GM19328 (cell line): ENCODE measurements around the gene SCN8A.
A peak's percentile ranks its signal among the peaks of the same experiment; 100 is the strongest.
"Not testable (repeated sequence)": the region's sequence is repeated elsewhere in the genome, so short reads cannot be mapped to it uniquely, and the experiment has no call there.

Source experiments
- ATAC-seq: cut with Tn5 transposase; IDR thresholded peaks from one replicate; pipeline ENCODE4 v1.9.1; 2021; ENCODE audit warnings: mild to moderate bottlenecking, moderate library complexity; ENCODE audit not compliant: unreplicated experiment

The SCN8A gene

DNA sequence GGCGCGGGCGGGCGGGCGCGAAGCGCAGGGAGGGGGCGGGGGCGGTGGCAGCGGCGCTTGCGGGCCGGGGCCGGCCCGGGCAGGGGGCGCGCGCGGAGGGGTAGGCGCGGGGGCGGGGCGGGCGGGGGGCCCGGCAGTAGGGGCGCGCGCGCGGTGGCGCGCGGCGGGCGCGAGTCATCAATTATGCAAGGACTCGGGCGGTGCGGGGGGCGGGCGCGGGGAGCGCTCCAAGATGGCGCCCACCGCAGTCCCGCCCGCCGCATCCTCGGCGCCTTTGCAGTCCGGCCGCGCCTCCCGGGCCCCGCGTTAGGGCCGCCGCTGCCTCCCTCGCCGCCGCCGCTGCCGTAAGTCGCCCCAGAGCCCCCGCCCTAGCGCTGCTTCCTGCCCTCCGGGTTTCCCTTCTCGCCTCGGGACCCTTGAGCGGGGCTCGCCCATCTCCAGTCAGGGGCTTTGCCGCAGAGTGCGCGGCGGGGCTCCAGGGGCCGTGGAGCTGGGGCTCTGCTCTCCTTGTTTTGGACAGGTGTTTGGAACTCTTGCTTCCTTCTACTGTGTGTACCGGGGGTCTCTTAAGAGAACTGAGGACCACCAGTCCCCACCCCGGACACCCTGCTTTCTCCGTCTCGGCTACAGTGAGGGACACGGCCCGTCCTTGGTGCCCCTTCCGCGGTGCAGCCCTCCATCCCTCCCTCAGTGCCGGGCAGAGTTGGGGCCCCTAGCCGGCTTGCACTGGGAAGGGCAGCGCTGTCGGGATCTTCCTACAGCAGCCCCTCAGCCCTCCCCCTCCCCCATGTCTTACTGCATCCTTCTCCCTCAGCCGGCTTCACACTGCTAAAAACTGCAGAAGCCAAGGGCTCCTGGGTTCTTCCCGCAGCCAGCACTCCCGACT, at the start of gene SCN8A:
Gene SCN8A (plus strand): TSS at position 218 of the 886 bp plus-strand sequence. CDS start 71,585 bp downstream, outside the sequence.
- no peak for ATAC-seq

DNA sequence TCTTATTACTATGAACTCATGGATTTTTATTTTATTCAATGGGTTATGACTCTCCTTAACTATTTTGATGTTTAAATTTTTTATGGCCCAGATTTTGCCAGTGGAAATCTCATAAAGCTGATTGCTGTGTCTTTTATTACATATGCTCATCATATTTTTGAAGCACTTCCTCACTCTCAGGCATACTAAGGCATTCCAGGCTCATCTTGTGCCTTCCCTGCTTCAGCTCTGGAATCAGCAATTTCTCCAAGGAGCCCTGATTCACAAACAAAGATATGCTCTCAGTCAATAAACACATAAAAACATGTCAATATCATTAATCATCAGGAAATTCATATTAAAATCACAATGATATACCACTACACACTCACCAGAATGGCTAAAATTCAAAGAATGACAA, 44.9 kb upstream of the SCN8A start:
- ATAC-seq, result no peak

DNA sequence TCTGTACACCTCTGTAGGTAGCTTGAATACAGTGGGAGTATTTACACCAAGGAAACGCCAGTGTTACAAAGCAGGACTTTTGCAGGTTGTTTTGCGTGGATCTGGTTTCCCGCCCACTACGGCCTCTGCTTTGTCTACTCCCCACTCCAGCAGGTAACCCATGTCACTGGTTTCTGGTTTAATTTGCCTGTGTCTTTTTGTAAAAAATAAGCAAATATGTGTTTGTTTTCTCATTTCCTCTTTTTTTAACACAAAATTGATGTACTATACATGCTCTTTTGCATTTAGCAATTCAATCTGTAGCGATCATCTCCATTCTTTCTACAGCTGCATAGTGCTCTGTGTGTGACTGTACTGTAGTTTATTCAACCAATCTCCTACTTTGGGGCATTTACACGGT, 43.4 kb upstream of the SCN8A start:
- ATAC-seq, result no peak

DNA sequence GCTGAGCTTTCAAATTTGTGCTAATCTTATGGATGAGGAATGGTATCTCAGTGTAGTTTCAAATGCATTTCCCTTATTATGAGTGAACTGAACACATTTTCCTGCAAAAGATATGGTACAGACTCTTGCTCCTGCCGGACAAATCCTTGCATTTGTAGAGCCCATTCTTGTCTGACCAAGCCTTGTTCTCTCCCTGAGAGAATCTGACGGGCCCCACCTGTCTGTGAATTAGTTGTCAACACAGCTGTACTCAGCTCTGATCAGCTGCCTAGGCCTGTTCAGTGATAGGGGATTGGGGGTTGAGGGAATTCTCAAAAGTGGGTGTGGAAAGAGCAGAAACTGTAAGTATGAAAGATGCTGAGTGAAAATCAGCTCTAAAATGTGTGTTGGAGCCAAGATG, 42.8 kb upstream of the SCN8A start:
- ATAC-seq, result no peak

DNA sequence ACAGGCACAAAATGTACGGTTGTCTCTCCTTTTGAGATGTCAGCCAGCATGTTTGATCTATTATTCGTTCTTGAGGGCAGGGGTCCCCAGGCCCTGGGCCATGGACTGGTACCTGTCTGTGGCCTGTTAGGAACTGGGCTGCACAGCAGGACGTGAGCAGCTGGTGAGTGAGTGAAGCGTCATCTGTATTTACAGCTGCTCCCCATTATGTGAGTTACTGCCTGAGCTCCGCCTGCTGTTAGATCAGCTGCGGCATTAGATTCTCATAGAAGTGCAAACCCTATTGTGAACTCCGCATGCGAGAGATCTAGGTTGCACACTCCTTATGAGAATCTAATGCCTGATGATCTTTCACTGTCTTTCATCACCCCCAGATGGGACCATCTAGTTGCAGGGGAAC, 41.4 kb upstream of the SCN8A start:
- no peak for ATAC-seq

DNA sequence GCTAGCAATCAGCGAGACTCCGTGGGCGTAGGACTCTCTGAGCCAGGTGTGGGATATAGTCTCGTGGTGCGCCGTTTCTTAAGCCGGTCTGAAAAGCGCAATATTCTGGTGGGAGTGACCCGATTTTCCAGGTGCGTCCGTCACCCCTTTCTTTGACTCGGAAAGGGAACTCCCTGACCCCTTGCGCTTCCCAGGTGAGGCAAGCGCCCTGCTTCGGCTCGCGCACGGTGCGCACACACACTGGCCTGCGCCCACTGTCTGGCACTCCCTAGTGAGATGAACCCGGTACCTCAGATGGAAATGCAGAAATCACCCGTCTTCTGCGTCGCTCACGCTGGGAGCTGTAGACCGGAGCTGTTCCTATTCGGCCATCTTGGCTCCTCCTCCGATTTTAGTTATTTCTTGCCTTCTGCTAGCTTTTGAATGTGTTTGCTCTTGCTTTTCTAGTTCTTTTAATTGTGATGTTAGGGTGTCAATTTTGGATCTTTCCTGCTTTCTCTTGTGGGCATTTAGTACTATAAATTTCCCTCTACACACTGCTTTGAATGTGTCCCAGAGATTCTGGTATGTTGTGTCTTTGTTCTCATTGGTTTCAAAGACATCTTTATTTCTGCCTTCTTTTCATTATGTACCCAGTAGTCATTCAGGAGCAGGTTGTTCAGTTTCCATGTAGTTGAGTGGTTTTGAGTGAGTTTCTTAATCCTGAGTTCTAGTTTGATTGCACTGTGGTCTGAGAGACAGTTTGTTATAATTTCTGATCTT, 22.6 kb upstream of the SCN8A start:
- ATAC-seq, result not testable (repeated sequence)

DNA sequence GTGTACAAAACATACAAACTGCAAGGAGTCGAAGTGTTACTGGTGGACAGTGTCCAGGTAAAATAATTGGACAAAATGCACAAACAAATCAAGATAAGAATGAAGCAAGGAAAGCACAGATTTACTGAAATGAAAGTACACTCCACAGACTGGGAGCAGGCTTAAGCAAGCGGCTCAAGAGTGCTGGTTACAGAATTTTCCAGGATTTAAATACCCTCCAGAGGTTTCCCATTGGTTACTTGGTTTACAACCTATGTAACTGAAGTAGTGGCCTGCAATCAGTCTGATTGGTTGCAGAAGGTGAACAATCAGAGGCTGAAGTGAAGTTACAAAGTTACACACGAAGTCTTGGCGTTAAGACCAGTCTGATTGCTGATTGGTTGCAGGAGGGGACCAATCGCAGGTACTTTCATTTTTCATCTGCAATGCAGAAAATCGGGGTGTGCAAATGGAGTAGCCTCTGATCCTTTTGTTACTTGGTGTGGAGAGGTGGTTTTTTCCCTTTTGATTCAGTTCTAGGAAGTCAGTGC, 11.6 kb upstream of the SCN8A start:
- no peak for ATAC-seq

DNA sequence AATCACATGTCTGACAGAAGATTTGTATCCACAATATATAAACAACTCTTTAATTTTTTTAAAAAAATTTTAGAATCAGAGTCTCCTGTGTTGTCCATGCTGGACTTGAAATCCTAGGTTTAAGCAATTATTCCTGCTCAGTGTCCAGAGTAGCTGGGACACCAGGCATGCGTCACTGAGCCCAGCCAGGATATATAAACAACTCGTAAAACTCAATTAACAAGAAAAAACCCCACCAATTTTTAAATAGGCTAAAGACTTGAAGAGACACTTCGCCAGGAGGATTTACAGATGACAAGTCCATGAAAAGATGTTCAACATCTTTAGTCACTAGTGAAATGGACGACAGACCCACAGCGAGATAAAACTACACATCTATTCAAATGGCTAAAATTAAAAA, 2.0 kb upstream of the SCN8A start:
- no peak for ATAC-seq

DNA sequence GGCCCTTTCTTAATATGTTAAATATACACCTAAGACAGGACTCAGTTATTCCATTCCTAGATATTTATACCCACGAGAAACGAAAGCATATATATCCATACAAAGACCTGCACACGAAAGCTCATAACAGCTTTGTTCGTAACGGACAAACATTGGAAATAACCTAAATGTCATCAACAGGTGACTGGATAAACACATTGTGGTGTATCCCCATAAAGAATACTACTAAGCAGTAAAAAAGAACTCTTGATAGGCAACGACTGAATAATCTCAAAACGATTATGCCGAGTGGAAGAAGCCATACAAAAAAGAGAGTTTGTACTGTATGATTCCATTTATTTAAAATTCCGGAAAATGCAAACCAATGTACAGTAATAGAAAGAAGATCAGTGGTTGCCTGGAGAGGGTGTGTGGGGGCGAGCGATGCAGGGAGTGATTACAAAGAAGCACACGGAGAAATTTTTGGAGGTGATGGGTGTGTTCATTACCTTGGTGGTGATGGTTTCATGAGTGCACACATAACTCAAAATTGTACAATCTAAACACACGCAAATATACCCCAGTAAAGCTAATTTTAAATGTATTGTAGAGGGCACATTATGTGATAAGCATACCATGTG, 1.4 kb upstream of the SCN8A start:
- no peak for ATAC-seq

DNA sequence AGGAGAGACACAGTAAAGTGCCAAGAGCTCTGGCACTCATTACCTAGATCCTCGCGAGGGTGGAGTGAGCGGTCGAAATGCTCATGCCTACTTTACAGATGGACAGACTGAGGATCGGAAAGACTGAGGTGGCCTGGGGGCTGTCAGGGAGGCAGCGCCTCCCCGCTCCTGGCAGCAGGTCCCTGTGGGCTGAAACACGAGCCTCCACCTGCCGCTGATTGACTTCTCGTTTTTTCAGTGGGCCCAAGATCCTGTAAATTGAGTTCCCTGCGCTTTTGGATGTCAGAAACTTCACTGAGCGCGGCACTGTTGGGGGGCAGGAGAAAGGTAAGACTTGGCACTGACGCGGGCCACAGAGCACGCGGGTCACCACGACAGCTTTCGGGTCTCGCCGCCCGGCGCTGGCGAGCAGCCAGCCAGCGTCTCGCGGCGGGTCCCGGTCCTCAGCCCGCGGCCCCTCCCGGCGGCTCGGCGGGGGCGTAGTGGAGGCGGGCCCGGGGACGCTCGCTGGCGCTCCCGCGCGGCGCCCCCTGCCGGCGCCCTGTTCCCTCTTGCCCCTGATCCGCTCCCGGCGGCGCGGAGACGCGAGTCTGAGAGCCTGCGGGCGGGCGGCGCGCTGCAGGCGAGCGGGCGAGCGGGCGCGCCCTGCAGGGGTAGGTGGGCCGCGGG, 552 bp upstream of the SCN8A start:
- ATAC-seq, result peak; percentile 81

DNA sequence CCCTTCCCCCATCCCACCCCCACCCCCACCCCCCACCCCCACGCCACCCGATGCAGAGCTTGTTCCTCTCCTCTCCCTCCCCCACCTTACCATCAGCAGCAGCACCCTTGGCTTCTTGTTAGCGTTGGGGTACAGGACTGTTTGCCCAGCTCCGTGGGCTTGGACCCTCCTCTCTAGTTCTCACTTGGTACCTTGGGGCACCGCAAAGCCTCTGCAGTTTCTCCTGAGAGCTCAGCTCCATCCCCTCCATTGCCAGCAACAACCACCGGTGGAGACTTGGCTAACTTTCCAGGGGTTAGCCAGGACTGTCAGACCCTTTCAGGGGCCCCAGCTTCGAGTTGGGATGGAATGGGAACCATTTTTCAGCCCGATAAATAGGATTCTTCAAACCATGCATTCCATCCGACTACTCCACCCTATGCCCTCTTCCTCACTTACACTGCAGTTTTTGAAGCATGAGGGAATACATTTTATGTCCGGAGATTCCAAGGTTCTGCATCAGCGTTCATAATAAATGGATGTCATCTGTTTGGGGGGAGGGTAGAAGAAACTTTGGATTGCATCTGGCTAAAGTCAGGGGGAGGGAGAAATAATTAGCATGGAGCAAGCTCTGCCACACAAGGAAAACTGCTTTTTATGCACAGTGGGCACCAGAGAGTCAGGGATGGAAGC, 1.1 kb downstream of the SCN8A start:
- ATAC-seq, result no peak

DNA sequence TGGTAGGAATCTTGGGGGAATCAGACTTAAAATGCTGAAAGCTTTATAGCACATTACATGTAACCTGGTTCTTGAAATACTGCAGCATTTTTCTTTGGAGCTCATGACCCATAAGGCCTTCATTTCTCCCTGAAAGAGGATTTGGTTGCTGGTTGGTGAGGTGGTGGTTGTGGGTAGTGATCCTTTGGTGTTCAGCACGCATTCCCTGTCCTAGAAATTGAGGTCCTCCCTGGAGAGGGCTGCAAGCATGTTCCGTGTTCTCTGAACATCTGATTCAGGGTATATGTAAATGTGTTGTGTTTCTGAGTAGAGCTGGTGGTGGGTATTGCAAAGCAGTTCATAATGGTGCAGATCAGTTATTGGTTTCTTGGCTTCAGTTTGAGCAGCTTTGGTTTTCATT, 2.0 kb downstream of the SCN8A start:
- ATAC-seq, result no peak

DNA sequence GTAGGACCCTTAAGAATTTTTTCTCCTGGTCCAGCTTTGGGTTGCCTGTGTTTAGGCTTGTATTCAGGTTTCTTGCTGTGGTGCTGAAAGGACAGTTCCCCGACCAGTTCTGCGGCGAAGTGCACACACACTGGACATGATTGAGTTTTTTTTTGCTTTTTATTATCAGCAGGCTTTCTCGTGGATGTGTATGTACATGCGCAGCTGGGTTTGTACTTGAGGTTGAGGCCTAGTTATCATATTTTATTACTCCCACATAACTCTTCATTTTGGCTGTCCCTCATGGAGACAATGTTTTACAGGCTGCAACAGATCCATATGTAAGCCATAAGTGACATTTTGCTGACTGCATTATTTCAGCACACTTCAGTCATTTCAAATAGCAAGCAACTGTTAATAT, 2.5 kb downstream of the SCN8A start:
- no peak for ATAC-seq

DNA sequence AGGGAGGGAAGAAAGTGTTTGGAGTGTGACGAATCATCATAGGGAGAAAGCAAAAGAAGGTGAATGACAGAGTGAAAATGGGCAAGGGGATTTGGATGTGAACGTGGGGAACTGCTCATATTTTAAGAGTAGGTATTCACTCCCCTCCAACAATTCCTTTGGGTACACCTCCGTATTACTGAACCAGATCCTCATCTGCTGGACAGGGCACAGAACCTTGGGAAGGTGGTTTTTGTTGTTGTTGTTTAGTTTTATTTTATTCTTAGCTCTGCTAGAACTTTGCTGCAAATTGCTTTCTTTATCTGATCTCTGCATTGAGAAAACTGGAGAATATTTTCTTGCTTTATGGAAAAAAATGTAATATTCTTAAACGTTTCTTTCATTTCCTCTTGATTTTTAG, 7.1 kb downstream of the SCN8A start:
- no peak for ATAC-seq

DNA sequence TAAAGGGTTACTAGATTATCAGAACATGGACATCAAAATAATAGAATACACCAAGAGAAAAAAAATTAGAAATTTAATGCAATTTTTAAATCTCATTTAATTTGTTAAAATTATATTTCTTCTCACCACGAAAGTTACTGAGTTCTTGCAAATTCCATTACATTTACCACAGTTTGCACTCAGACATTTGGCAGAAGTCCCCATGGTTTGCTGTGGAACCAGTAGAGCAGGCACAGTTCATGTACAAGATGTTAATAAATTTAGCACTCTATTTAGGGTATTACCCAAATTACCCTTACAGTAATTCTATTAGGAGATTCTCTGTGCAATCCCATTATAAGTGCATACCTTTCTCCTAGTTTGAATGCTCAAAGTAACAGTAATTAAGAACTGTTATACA, 9.7 kb downstream of the SCN8A start:
- ATAC-seq, result no peak

DNA sequence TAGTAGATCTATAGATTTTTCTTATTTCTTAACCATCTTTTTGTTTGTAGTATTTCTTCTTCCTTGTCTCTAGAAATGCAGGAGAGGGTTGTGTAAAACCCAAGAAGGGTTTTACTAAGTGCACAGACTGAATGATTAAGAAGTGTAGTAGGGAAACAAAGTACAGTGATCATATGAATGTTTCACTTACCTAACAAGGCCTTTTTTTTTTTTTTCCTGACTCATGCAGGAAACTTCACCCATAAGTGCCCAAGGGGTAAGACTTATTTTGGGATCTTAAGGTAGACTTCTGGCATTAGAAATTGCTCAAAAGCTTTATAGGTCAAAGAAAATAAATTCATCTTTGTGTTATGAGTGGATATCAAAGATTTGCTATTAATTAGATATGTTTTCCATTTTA, 10.2 kb downstream of the SCN8A start:
- no peak for ATAC-seq

DNA sequence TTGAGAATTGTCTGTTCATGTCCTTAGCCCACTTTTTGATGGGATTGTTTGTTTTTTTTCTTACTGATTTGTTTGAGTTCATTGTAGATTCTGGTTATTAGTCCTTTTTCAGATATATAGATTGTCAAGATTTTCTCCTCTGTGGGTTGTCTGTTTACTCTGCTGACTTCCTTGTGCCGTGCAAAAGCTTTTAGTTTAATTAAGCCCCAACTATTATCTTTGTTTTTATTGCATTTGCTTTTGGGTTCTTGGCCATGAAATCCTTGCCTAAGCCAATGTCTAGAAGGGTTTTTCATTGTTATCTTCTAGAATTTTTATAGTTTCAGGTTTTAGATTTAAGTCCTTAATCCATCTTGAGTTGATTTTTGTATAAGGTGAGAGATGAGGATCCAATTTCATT, 14.9 kb downstream of the SCN8A start:
- not testable (repeated sequence) for ATAC-seq

DNA sequence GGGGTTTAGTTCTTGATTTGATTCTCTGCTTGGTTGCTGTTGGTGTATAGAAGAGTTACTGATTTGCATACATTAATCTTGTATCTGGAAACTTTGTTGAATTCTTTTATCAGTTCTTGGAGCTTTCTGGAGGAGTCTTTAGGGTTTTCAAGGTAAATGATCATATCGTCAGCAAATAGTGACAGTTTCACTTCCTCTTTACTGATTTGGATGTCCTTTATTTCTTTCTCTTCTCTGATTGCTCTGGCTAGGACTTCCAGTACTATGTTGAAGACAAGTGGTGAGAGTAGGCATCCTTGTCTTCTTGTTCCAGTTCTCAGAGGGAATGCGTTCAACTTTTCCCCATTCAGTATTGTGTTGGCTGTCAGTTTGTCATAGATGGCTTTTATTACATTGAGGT, 16.2 kb downstream of the SCN8A start:
- ATAC-seq, result not testable (repeated sequence)

DNA sequence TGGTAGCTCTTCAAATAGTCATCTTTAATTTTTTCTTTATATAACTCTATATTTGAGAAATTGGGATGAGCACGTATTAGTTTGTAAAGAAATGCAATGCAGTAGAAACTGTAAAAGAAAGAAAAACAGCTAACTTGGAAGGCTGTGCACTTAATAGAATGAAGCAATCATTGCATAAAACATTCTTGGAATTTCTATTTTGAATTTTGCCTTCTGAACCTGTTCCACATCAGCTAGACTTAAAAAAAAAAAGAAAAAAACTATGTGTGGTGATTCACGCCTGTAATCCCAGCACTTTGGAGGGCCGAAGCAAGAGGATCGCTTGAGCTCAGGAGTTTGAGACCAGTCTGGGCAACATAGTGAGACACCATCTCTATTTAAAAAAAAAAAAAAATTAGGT, 29.4 kb downstream of the SCN8A start:
- no peak for ATAC-seq

DNA sequence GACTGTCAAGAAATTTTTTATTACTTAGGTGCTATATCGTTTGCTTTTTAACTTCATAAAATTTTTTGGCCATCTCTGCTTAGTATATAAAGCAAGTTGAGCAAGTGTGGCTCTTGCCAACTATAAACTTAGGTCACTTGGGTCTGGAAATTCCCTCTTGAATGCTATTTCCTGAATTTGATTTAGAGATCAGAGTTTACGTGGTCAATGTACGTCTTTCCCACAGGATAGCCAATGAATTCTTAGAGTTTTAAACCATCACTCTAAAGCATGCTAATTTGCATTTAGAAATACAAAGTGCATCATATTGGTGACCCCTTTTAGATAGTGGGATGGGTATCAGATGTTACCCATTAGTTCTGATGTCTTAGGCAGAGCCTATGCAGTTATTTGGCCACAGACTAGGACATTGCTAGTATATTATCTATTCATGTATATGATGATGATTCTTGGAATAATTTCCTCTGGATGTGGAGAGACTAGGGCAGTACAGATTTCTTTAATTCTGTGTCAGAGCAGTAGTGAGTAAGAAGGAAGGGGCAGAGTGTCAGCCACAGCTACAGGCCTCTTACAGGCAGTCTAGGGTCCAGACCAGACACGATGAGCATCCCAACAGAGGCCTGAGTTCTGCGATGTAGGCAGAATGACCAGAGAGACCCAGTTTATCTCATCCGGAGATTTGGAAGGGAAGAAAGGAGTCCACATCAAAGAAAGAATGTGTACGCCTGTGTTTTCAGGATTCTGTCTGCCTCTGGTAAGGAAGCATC, 30.3 kb downstream of the SCN8A start:
- no peak for ATAC-seq
